HUES48 (cell line): ENCODE measurements around the gene UMAD1.
"Not testable (repeated sequence)": the region's sequence is repeated elsewhere in the genome, so short reads cannot be mapped to it uniquely, and the experiment has no call there.

Experiments
- H3K27ac ChIP-seq: one replicate; pipeline ENCODE4 v1.7.0; 2013; ENCODE audit warnings: low read depth, low read length, inconsistent platforms
- H3K27me3 ChIP-seq: 2 replicates; pipeline ENCODE4 v1.6.1; 2013; ENCODE audit warnings: mild to moderate bottlenecking, low read length; ENCODE audit not compliant: control insufficient read depth, insufficient read depth
- H3K36me3 ChIP-seq: 2 replicates; pipeline ENCODE4 v1.6.1; 2013; ENCODE audit warnings: low read length; ENCODE audit not compliant: control insufficient read depth, insufficient read depth
- H3K4me1 ChIP-seq: 2 replicates; pipeline ENCODE4 v1.6.1; 2013; ENCODE audit warnings: mild to moderate bottlenecking, low read length; ENCODE audit not compliant: control insufficient read depth, insufficient read depth
- H3K4me3 ChIP-seq: 2 replicates; pipeline ENCODE4 v1.5.1; 2013; ENCODE audit warnings: mild to moderate bottlenecking, low read depth, low read length
- H3K9ac ChIP-seq: 2 replicates; pipeline ENCODE4 v1.6.1; 2013; ENCODE audit warnings: mild to moderate bottlenecking, low read depth, low read length, moderate library complexity
- H3K9me3 ChIP-seq: 2 replicates; pipeline ENCODE4 v1.6.1; 2013; ENCODE audit warnings: low read length; ENCODE audit not compliant: control insufficient read depth, insufficient read depth

Gene UMAD1

DNA sequence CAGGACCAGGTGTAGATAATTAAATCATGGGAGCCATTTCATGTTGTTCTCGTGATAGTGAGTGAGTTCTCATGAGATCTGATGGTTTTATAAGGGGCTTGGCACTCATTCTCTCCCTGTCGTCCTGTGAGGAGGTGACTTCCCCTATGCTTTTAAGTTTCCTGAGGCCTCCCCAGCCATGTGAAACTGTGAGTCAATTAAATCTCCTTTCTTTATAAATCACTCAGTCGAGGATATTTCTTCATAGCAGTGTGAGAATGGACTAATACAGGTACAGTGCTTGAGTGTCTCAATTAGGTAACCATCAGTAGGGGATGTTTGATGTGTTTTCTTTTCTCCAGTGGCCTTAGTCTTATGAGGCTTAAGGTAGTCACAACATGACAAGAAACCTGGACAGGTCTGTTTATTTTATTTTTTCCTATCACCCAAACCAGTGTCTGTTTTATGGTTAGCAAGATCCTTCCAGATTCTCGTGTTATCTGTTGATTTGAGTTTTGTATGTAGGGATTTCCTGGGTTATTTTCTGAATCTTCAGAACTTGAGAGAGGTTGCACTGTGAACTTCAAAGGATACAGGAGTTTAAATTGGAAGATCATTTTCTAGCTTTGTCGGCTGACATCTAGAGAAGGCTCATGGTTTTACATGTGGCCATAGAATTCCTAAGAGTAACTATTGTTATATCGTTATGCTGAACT, 32.1 kb downstream of the UMAD1 start:
- H3K27me3 ChIP-seq = no peaks in the 10 kb centered on the region
- H3K4me1 ChIP-seq = peaks cover 7% of the 10 kb centered on the region; the same call in 1 of the 2 replicates
- H3K4me3 ChIP-seq = no peak overlapping the region
- H3K9me3 ChIP-seq = no peaks in the 10 kb centered on the region
- no peak overlapping the region for H3K27ac ChIP-seq
- H3K36me3 ChIP-seq = peaks cover 3% of the 10 kb centered on the region; the same call in 1 of the 2 replicates
- no peak overlapping the region for H3K9ac ChIP-seq

DNA sequence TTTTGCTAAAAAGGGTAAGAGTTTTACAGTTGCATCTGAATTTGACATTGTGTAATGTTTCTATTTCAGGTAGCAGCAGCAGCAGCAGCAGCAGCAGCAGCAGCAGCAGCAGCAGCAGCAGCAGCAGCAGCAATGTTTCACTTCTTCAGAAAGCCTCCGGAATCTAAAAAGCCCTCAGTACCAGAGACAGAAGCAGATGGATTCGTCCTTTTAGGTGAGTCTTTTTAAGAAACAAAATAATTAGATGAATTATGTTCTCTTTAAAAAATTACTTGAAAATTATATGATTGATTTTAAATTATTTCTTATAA, 32.6 kb downstream of the UMAD1 start:
- H3K27ac ChIP-seq = no peak overlapping the region

DNA sequence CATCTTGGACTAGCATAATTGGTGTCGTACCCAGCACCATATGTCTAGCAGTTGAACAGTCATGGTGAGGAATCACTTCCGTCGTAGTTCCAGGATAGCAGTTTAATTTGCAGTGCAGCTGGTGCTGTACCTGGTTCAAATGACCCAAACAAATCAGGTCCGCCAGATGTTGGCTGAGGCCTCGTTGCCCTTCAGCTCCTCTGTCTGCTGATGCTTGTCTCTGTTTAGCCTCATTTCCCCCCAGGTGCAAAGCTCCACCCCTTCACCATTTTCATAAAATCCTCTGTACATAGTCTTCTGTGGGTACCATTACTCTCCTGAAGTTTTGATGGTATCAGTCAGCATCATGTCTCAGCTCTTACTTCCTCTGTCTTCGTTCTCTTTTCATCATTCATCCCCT, 35.1 kb downstream of the UMAD1 start:
- Histone ChIP-seq H3K27ac (no peak overlapping the region), H3K36me3 (peaks cover 3% of the 10 kb centered on the region; the same call in 1 of the 2 replicates), H3K27me3 (no peaks in the 10 kb centered on the region), H3K4me1 (peaks cover 7% of the 10 kb centered on the region; the same call in 1 of the 2 replicates), H3K4me3 (no peak overlapping the region), H3K9ac (no peak overlapping the region), H3K9me3 (no peaks in the 10 kb centered on the region)

More for the DNA sequence above, 32.6 kb downstream of the UMAD1 start:
- Histone ChIP-seq H3K4me1 (peaks cover 7% of the 10 kb centered on the region; the same call in 1 of the 2 replicates), H3K4me3 (no peak overlapping the region), H3K9ac (no peak overlapping the region), H3K36me3 (peaks cover 3% of the 10 kb centered on the region; the same call in 1 of the 2 replicates), H3K27me3 (no peaks in the 10 kb centered on the region), H3K9me3 (no peaks in the 10 kb centered on the region)

DNA sequence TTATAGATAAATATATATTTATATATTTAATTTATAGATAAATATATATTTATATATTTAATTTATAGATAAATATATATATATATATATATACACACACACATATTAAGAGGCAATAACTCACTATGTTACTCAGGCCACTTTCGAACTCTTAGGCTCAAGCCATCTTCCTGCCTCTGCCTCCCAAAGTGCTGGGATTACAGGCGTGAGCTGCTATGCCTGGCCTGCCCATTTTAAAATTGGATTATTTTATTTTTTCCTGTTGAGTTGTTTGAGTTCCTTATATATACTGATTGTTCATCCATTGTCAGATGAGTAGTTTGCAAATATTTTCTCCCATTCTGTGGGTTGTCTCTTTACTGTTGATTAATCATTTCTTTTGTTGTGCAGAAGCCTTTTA, 39.1 kb downstream of the UMAD1 start:
- not testable (repeated sequence) for H3K9ac ChIP-seq, H3K4me3 ChIP-seq, H3K4me1 ChIP-seq, H3K36me3 ChIP-seq, H3K9me3 ChIP-seq, H3K27ac ChIP-seq, H3K27me3 ChIP-seq

DNA sequence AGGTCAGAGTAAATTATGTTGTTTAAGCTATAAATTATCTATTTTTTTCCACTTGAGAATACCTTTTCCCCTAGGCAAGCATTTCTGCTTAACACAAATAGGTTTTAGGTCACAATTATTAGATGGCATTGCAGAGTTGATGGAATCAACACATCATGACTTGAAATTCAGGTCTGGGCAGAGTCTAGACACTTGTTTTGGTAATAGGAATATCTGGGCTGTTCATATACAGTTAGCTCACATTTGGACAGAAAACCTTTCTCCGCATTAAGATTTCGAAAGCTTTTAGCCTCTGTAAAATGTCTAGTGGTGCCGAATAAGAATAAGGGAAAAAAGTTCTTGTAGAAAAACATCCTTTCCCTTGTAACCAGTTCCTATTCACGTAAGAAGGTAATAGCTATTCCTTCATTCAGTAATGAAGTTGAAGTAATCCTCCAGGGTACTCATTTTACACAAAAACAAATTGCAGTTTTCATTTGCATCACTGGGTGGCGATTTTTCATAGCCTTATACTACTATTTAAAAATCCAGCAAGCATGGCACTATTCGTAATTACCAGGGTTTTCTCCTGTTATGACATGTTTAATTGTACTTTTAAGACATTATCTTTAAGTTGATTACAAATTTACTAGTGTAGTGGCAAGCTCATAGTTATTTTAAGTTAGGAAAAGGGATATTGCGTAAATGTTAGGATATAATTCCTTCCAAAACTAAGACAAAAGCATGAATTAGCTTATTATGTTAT, 40.8 kb downstream of the UMAD1 start:
- Histone ChIP-seq H3K36me3 (peaks cover 3% of the 10 kb centered on the region; the same call in 1 of the 2 replicates), H3K4me3 (no peak overlapping the region), H3K27me3 (no peaks in the 10 kb centered on the region), H3K27ac (no peak overlapping the region), H3K9me3 (no peaks in the 10 kb centered on the region), H3K4me1 (peaks cover 8% of the 10 kb centered on the region), H3K9ac (no peak overlapping the region)

DNA sequence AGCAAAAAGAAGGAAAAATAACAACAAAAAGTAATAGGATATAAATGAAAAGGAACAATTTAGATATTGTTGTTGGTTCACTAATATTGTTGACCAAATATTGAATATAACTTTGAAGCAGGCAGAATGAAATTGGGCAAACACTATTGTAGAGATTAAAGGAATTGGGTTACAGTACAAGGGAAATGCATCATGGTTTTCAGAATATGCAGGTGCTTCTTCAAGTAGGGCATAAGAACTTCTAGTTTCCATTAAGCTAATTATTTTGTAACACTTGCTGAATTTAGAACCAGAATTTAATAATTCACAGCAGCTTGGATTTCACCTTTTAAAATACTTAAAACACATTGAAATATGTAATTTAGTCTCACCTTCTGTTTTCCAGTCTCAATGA, 41.4 kb downstream of the UMAD1 start:
- H3K4me3 ChIP-seq = no peak overlapping the region
- no peak overlapping the region for H3K27ac ChIP-seq
- no peak overlapping the region for H3K9ac ChIP-seq

DNA sequence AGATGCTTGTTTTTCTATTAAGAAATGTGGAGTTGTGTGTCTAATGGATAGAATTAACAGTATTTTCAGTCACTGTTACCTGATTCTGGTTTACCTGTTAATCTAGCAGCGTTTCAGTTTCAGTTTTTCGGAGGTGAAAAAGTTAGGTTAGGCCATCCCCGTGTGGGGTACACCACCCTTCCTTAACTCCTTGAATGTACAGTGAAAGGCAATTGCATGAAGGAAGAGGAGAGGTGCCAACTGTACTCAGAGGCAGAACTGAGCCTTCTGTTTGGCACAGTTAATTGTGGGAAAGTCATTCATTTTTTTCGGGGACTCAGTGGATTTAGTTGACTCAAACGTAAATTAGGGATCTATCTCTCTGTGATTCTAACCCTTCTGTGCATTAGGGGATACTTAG, 42.3 kb downstream of the UMAD1 start:
- no peak overlapping the region for H3K4me3 ChIP-seq
- H3K9me3 ChIP-seq = no peaks in the 10 kb centered on the region
- no peaks in the 10 kb centered on the region for H3K27me3 ChIP-seq
- no peak overlapping the region for H3K27ac ChIP-seq
- no peak overlapping the region for H3K9ac ChIP-seq
- peaks cover 8% of the 10 kb centered on the region for H3K4me1 ChIP-seq
- no peaks in the 10 kb centered on the region for H3K36me3 ChIP-seq

More for the DNA sequence above, 41.4 kb downstream of the UMAD1 start:
- Histone ChIP-seq H3K4me1 (peaks cover 8% of the 10 kb centered on the region), H3K27me3 (no peaks in the 10 kb centered on the region), H3K9me3 (no peaks in the 10 kb centered on the region), H3K36me3 (peaks cover 3% of the 10 kb centered on the region; the same call in 1 of the 2 replicates)

DNA sequence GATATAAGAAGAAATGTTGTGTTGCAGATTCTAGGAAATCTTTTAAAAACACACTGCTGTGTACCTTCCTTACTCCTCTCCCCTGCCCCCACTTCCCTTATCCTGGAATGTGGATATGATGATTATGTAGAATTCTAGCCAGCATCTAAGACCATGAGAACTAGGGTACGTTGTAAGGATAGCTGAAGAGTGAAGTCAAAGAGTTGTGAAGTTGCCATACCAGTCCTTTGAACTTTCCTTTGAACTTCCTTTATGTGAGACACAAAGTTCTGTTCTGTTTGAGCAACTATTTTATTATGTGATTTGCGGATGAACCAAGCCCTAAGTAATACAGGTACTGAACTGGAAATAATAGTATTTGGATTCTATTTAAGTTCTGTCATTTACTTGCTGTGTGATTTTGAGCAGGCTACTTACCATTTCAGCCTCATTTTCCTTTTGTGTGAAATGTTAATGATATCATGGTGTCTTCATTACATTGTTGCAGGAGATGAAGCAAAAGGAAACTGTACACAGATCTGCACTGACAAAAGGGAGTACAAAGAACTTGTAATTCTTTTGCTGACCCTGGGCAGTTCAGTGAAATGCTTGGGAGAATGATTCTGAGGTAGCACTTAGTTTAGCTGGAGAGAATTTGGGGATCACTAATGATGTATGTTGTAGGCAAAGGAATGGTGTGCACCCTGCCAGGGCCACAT, 46.4 kb downstream of the UMAD1 start:
- no peaks in the 10 kb centered on the region for H3K27me3 ChIP-seq
- H3K9me3 ChIP-seq = no peaks in the 10 kb centered on the region
- no peak overlapping the region for H3K4me3 ChIP-seq
- no peak overlapping the region for H3K9ac ChIP-seq
- H3K27ac ChIP-seq = no peak overlapping the region
- peaks cover 4% of the 10 kb centered on the region; the same call in 1 of the 2 replicates for H3K4me1 ChIP-seq
- H3K36me3 ChIP-seq = no peaks in the 10 kb centered on the region

DNA sequence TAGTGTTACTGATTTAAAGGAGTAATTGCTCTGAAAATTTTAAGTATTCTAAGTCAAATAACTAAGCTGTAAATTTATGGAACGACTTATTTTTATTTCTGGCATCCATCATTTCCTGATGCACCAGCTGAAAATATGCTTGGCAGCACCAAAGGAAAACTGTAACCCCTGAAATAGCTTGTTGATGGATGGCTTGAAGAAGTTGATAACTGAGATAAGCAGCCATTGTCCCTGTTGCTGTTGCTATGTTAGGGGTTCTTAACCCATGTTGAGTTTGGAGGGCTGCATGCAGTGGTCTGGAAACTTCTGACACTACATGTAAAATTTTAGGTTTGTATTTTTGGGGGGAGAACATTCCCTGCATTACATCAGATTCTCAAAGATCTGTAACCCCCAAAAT, 47.2 kb downstream of the UMAD1 start:
- no peaks in the 10 kb centered on the region for H3K36me3 ChIP-seq
- no peaks in the 10 kb centered on the region; the same call in 1 of the 2 replicates for H3K4me1 ChIP-seq
- H3K9ac ChIP-seq = no peak overlapping the region
- H3K27ac ChIP-seq = no peak overlapping the region
- no peaks in the 10 kb centered on the region for H3K9me3 ChIP-seq
- H3K4me3 ChIP-seq = no peak overlapping the region
- H3K27me3 ChIP-seq = no peaks in the 10 kb centered on the region

DNA sequence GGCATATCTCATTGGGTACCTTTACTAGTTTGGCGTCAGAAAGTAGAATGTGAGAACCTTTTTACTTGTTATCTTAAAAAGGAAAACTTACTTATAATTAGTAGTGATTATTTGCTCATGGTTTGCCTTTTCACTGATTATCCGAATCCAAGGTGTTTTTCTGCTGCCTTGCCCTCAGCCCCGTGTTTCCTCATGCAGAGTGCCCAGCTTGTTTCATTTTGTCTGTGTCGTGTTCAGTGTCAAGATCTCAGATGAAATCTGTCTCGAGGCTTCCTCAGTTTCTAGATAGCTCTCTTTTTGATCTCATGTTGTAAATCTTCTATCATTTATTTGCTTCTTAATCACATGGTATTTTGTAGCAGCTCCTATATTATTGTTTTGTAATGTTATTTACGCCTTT, 47.8 kb downstream of the UMAD1 start:
- Histone ChIP-seq H3K4me3 (no peak overlapping the region), H3K27ac (no peak overlapping the region), H3K4me1 (no peaks in the 10 kb centered on the region), H3K9ac (no peak overlapping the region), H3K36me3 (no peaks in the 10 kb centered on the region), H3K27me3 (no peaks in the 10 kb centered on the region), H3K9me3 (no peaks in the 10 kb centered on the region)

DNA sequence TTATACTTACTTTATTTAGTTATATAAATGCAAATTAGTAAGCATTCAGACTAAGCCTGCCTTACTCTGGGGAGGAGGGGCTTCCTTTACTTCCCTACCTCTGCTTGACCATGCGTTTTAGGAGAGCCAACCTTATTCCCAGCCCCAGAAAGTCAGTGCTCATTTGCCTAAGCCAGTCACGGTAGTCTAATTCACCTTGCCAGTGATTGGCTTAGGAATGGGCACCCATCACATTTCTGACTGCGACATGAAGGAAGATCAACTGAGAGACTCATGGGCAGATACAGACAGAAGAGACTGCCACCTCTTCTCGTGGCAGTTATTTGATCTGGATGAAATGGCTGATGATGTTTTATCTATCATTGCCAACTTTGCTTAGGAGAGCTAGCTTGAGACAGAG, 48.4 kb downstream of the UMAD1 start:
- Histone ChIP-seq H3K27me3 (no peaks in the 10 kb centered on the region), H3K9ac (no peak overlapping the region), H3K4me3 (no peak overlapping the region), H3K36me3 (no peaks in the 10 kb centered on the region), H3K4me1 (no peaks in the 10 kb centered on the region), H3K9me3 (no peaks in the 10 kb centered on the region), H3K27ac (no peak overlapping the region)
